Measurements from ENCODE around the gene ETV6.

GRCh38 chr12:11669348-11669747 is 19.9 kb downstream of the ETV6 start:
- no peak for TF ChIP-seq POLR2A (IDR thresholded peaks at IDR 0.05; ENCODE audit: low read depth, low read length)
- no peak for TF ChIP-seq POLR2AphosphoS5 (IDR thresholded peaks at IDR 0.05; ENCODE audit: low read depth, low read length)

Data from GM12892 (cell line).